SK-N-DZ (cell line): ENCODE data around the gene MIAT.
A peak's percentile ranks its signal among the peaks of the same experiment; 100 is the strongest.

Experiments
- DNase-seq: peaks from one replicate; pipeline ENCODE4 v3.0.0-alpha.2; 2015; ENCODE audit warnings: low spot score

The MIAT gene

DNA sequence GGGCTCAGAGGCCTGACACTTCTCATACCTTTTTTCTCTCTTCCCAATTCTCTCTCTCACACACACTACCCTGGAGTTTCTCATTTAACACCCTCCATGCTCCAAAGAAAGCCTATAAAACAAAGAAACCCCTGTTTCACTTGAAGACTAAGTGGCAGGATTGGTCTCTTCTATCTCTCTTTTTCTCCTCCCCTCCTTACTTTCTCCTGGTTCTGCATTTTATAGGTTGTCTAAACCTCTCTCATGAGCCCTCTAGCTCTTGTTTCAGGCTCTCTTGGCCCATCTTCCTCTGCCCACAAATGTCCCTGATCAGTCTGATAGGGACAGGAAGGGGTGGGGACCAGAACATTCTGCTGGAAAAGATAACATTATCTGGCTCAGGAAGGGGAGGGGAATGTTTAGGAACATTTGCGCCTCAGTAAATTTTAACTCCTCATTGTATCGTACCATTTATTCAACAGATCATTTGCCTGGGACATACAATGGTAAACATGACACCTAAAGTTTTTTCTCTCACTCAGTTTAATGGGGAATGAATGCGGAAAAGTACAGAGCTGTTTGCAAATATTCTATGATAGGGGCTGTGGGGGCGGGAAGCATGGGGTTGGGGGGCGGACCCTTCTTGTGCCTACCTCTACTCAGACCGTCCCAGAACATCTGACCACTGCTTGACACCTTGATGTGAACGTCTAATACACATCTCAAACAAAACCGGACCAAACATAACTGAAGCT, 24.8 kb upstream of the MIAT start:
- DNase-seq, result no peak

DNA sequence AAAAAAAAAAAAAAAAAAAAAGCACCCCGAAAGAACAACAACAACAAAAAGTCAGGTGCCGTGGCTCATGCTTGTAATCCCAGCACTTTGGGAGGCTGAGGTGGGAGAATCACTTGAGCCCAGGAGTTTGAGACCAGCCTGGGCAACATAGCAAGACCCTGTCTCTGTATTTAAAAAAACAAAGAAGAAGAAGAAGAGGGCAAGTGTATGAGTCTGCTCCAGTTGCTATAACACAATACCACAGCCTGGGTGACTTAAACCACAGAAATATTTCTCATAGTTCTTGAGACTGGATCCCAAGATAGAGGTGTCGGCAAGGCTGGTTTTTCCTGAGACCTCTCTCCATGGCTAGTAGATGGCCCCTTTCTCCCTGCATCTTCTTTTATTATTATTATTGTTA, 23.2 kb upstream of the MIAT start:
- DNase-seq, result no peak

DNA sequence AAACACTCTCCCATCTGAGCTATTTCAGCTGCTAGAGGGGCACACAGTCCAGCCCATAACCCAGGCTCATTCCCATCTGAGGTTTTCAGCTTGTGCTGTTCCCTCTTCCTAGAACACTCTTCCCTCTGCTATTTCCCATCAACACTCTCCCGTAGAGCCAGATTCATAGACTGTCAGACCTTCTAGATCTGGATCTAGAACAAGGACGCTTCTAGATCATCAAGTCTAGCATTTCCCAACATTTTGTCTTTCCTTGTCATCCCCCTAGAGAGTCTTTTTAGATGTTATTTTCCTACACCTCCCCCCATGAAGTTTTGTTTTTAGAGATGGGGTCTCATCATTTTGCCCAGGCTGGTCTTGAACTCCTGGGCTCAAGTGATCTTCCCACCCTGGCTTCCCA, 22.3 kb upstream of the MIAT start:
- no peak for DNase-seq

DNA sequence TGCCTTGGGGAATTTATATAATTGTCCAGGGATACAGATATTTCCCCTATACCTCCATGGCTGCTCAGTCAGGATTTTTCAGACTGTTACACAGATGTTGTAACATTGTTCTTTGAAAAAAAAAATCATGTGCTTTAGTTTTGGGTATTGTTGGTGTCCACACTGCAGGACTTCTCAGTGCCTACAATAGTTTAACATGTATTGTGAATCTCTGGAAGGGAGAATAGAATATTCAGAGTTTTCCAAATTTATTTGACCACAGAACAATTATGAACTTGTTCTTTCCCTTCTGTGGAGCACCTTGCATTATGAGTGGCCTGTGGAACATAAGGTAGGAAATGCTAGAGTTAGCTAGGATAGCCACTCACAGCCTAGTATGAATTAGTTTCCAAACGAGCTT, 21.1 kb upstream of the MIAT start:
- no peak for DNase-seq

DNA sequence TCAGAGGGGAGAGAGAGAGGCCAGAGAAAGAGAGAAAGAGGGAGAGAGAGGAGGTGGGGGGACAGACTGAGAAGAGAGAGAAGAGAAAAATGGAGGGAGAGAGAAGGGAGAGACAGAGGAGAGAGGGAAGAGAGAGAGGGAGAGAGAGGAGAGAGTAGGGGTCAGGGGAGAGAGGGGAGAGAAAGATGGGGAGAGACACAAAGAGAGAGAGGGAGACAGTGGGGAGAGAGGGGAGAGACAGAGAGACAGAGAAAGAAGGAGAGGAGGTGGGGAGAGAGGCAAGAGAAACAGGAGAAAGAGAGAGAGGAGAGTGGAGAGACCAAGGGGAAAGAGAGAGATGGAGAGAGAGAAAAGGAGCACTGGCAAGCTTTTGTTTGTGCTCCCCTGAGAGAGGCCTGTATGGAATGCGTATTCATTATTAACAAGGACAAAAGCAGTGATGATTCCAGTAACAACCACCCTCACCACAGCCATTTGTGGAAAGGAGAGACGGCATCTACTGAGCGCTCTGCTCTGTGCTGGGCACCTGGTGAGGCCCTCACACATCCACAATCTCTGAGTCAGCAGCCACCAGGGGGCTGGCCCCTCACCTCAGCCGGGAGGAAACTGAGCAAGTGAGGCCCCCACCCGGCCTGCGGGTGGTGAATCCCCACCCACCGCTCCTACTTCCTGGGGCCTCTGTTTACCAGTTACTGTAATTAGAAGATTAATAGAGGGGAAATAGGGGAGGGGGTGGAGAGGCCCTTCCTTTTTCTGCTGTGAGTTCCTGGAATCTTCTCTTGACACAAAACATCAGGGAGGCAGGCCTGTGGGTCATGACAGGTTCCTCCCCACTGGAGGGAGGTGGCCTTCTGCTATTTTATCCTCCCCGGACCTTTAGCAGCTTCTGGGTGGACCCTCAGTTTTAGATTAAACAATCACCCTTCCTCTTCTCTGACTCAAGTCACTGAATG, 14.6 kb upstream of the MIAT start:
- no peak for DNase-seq

DNA sequence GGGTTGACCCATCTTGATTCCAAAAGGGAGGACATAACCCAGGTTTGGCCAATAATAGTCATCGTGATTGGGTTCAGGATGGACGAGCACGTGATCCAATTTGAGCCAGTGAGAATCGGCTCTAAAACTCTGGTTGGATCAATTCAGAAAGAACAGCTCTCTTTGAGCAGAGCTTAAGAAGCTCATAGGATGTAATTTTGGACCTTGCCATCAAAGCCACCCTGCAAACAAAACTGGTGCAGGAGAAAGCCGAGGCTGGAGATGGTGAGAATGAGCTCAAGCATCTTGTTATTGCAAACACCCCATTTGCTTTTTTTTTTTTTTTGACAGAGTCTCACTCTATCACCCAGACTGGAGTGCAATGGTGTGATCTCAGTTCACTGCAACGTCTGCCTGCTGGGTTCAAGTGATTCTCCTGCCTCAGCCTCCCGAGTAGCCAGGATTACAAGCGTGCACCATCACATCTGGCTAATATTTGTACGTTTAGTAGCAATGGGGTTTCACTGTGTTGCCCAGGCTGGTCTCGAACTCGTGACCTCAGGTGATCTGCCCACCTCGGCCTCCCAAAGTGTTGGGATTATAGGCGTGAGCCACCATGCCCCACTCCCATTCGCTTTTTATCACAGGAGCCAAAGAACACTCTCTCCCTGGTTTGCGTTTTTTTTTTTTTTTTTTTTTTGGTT, 13.8 kb upstream of the MIAT start:
- DNase-seq, result no peak

DNA sequence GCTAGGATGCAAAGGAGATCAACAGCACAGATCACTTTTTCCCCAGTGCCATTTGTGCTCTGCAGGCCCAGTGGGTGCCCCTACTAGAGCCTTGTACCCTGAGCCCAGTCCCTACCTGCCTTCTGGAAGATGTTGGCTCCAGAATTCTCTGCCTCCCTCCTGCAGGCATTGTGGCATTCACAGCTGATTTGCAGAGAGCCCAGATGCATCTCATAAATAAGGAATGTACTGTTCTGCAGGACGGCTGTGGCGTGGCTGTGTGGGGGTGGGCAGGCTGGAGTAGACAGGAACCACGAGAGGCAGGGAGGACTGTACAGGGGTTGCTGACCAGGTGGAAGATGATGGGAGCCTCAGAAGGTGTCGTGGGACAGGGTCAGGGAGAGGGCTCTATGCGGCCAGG, 11.2 kb upstream of the MIAT start:
- DNase-seq, result no peak

DNA sequence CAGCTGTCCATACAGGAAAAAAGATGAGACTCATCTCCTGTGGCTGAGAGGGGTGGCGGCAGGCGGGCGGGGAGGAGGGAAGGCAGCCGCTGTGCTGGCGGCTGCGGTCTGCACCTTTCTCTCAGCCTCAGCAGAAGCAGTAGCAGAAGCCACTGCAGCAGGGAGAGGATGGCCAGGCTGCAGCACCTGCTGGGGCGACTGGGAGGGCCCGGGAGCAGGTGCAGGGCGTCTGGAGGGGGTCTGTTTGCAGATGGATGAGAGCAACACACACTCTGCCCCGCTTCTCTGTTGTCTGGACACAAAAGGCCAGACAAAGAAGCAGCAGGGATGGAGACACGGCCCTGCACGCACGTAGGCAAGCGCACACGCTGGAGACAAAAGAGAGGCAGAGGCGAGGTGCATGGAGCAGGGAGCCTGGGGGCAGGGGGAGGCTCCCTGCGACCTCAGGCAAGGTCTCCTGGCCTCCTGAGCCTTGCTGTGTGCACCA, 9.3 kb upstream of the MIAT start:
- DNase-seq, result peak; percentile 90

DNA sequence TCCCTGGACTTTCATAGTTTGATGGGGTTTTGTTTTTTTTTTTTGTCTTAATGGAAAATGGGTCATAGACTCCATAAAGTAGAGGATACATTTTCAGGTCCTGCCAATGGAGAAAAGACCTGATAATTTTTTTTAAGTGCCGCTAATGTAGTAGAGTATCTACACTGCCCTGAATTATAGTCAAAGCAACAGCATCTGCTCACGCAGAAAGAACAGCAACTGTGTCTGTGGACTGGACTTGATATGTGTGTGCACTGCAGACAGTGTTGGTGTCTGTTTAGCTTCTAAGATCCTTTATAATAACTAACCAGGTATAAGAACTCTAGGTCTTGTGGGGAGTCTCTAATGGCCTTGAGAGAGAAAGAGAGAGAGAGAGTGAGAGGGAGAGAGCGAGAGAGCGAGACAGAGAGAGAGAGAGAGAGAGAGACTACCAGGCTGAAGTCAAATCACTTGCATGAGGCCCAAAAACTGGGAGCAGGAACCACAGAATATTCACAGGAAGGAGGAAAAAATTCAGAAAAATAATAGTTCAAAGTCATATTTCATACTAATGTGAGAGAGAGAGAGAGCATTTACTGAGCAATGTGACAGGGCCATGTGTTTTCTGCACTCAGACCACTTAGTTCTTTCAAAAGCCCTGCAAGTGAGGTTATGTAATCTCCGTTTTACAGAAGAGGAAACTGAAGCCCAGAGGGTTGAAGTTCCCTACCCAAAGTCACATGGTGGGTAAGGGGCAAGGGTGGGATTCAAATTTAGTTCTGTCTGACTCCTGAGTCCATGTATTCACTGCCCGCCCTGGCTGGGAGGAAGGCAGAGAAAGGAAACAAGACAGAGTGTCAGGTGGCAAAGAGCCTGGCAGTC, 8.6 kb upstream of the MIAT start:
- peak; percentile 56 for DNase-seq

DNA sequence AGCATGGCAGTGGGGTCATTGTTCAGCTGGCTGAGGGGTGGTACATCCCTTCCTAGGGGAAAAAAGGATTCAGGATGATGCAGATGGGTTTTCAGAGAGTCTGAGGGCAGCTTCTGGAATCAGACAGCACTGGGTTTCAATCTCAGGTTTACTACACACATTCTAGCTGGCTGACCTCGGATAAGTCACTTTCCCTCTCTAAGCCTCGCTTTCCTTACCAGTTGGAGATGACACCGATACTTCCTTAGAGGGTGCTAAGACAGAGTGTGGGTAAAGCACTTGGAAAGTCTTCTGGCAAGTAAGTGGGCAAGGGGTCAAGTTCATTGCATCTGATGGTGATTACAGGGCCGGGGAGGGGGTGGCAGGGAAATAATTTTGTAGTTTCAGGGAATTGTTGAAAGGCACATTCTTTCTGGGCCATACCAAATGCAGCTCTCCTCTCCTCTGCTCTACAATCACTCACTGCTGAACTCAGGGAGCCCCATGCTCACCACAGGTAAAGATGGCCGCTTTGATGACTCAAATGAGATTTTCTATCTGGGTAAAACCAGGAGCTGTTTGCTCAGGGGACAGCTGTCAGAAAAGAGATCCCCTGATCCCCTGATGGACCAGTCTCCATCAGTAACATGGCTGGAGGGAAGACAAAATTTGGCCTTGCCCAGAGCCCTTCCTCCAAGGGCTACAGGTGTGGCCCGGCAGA, 6.5 kb upstream of the MIAT start:
- no peak for DNase-seq

DNA sequence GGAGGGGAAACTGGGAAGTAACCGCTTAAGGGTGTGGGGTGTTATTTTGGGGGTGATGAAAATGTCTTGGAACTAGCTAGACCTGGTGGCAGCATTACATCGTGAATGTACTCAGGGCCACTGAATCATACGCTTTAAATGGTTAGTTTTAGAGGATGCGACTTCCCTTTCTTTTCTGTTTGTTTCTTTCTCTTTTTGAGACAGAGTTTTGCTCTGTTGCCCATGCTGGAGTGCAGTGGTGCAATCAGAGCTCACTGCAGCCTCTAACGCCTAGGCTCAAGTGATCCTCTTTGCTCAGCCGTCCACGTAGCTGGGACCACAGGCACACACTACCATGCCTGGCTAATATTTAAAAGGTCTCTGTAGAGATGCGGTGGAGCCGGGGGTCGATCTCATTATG, 5.6 kb upstream of the MIAT start:
- DNase-seq, result no peak

DNA sequence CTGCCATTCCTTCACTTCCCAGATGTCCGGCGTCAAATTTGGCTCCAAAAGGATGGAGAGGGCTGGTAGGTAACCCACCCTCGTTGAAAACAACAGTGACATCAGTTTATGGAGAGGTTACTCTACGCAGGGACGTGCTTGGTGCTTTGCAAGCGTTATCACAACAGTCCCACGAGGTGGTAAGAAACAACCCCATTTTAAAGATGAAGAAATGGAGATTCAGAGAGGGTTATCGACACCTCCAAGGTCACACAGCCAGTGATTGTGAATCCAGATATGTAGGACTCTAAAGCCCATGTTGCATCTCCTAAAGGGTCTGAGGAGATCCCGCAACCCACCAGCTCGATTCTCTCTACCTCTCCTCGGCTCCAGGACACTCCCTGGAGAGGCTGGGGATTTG, 773 bp downstream of the MIAT start:
- DNase-seq, result no peak

DNA sequence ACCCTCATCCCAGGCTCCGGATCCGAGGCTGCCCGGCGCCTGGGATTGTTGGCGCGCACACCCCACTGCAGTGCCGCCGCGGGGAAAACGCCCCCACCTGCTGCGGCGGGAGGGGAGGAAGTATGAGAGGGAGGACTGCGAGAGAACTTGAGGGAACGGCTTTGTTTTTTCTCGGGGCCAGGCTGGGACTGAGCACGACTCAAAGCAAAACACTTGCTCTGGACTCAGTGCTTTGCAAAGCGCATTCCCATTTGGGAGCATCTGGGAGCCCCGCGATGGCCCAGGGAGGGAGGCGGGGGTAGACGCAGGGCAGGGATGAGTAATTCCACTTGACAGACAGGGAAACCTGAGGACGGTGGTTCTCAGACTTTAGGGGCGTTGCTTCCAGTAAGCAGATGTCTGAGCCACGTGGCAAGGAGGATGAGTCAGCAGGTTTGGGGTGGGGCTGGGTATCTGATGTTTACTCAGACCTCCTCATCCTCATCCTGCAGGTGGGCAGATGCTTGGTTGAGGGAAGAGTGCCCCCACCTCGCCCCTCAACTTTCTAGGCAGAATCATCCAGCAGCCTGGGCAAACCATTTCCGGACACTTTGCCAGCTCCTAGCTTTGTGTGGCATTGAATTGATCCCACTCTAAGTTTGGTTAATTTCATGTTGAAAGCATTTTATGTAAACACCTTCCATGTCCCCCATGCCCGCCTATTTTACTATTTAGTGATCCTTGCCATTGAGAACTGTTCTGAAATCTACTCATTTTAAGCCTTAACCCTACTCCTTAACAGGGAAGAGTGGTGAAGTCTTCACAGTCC, 1.5 kb downstream of the MIAT start:
- DNase-seq, result peak; percentile 92

DNA sequence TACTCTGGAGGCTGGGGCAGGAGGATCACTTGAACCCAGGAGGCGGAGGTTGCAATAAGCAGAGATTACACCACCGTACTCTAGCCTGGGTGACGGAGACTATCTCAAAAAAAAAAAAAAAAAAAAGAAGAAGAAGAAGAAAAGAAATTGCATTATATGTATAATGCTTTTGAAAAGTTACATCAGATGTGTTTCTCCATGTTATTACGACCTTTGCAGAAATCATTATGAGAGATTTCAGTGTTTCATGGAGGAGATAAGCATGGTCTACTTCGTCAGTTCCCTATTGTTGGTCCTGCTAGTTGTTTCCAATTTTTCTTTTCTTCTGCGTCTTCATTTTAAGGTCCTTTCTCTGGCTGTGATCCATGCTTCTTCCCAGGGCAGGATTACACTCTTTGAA, 3.0 kb downstream of the MIAT start:
- DNase-seq, result no peak

DNA sequence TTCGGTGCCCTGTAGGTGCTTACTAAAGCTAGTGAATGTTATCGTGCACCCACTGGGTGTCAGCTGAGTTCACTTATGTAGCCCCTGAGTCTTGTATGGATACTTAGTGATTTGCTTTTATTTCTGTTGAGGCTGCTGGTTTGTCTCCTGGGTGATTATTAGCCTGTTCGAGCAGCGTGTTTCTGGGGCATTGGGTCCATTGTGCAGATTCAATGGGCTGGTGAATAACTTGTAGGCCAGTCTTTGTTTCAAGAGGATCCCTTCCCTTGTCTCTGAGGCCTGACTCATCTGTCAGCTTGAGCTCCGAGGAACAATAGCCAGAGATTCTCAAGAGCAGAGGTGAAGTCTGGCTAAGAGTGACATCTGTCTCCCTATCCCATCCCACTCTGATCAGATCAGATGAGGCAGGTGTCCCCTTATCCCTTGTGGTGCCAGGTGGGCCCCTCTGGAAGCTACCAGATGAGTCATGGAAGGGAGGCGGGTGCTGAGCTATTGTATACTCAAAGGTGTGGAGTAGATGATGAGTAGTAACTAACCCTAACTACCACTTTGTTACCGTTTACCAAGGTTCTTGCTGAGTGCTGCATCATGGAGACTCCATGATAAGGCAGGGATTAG, 3.7 kb downstream of the MIAT start:
- no peak for DNase-seq

DNA sequence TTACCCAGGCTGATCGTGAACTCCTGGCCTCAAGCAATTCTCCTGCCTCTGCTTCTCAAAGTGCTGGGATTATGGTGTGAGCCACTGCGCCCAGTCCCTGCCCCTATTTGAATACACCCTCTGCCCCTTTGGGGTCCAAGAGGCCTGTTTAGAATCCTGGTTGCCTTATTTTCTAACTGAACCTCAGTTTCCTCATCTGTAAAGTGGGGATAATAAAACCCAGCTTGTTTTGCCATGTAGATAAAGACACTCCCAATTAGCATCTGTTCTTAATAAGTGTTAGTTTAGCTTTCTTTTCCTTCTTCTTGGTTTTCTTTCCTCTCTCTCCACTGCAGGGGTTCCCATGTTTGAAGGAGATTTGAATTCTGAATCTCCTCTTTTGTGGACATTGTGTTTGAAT, 4.8 kb downstream of the MIAT start:
- no peak for DNase-seq

DNA sequence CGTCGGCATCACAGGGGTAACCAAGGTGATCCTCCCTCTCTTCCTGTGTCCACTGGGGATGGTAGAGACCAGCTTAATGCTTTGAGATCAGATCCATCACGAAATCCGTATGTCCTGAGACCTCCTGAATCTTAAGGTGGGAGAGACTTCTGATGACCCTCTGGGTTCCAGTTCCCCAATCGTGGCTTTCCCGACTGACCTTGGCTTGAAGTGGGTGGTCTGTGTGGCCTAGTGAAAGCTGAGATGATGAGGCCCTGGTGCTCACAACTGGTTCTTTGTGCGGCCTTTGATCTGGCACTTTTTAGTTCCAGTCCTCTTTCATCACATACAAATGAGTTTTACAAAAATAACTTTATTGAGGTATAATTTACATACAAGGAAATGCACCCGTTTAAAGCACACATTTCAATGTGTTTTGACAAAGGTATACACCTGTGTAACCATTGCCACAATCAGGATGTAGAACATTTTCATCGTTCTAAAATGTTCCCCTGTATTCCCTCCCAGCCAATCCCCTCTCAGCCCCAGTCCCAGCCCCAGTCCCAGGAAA, 6.1 kb downstream of the MIAT start:
- no peak for DNase-seq

DNA sequence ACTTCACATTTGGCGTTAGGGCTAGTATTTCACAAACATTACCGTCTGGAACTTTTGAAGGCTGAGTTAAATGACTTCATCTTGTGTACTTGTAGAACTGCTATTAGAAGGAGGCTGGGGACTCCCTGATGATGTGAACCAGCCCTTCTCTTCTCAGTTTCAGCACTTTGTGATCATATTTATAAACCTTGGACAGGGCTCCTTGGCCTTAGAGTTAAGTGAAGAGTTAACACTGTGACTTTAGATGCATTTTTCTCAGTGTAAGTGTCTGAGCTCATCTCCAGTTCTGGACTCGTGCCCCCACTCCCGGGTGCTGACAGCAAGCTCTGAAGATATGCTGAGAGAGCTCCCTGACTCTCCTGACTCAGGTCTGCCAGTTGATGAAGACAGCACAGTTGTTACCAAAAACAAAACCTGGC, 8.4 kb downstream of the MIAT start:
- no peak for DNase-seq

DNA sequence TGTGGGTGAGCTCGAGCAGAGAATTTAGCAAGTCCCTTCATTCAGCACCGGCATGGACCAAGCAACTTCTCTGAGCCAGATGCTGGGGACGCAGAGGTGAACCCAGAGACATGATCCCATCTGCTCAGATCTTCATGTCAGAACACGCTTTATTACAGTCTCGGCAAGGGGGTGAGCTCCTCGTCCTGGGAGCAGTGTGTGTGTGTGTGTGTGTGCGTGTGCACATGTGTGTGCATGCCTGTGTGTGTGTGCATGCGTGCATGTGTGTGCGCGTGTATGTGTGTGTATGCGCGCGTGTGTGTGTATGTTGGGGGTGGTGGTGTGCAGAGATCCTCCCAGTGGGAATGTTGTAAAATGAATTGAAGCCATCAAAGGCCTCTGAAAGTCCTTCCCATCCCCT, 9.8 kb downstream of the MIAT start:
- DNase-seq, result no peak
